IMR-90 (cell line): ENCODE results near the gene PPP1R12C. TPM values are rescaled to one million over a fixed set of nuclear protein-coding genes. Genes with fewer than 3 reads are reported as not detected.

Experiments used
- ATAC-seq: fragments of 200-7000 bp; cut with Tn5 transposase; 2 replicates; pipeline ENCODE4 v1.9.1; 2020; ENCODE audit warnings: low read depth, mild to moderate bottlenecking, moderate library complexity
- BruUV-seq: library from RNA; stranded (reverse); fragments of 400-500 nt; replicated peaks from 2 replicates; lab custom pipeline; 2021; lab: Mats Ljungman, UMichigan
- CTCF ChIA-PET: fragments of 300-600 bp; formaldehyde crosslinking; extraction: SDS; loops from one replicate; lab custom pipeline; 2021; ENCODE audit warnings: antibody characterized with exemption; lab: Yijun Ruan, JAX
- POLR2A ChIA-PET: fragments of 300-600 bp; sonication (Branson Sonifier 250); formaldehyde crosslinking; loops from one replicate; lab custom pipeline; 2022; ENCODE audit warnings: antibody characterized with exemption; ENCODE audit not compliant: unreplicated experiment; lab: Charles Lee
- DNase-seq: peaks from one replicate; pipeline ENCODE4 v3.0.0; 2013
- H2AFZ ChIP-seq: replicated peaks from 2 replicates; pipeline ENCODE3; 2013; ENCODE audit warnings: low read length, mild to moderate bottlenecking; ENCODE audit not compliant: poor library complexity
- H2AK5ac ChIP-seq: 2 replicates; pipeline ENCODE4 v1.6.1; 2013; ENCODE audit warnings: low read depth, low read length, inconsistent platforms
- H2AK9ac ChIP-seq: replicated peaks from 2 replicates; pipeline ENCODE3; 2013; ENCODE audit warnings: mild to moderate bottlenecking, low read depth, low read length, moderate library complexity; ENCODE audit not compliant: poor library complexity
- H2BK120ac ChIP-seq: 2 replicates; pipeline ENCODE4 v1.6.1; 2013; ENCODE audit warnings: low read depth, low read length, inconsistent platforms
- H2BK15ac ChIP-seq: 3 replicates; pipeline ENCODE4 v1.6.1; 2013; ENCODE audit warnings: low read depth, low read length, inconsistent platforms
- H2BK20ac ChIP-seq: 2 replicates; pipeline ENCODE4 v1.6.1; 2013; ENCODE audit warnings: low read depth, mild to moderate bottlenecking, inconsistent platforms, low read length, moderate library complexity
- H2BK5ac ChIP-seq: 2 replicates; pipeline ENCODE4 v1.6.1; 2013; ENCODE audit warnings: mild to moderate bottlenecking, low read depth, low read length, inconsistent platforms; ENCODE audit not compliant: poor library complexity, severe bottlenecking
- H3K14ac ChIP-seq: replicated peaks from 2 replicates; pipeline ENCODE4 v1.6.1; 2013; ENCODE audit warnings: low read depth, low read length, inconsistent platforms
- H3K18ac ChIP-seq: 2 replicates; pipeline ENCODE4 v1.6.1; 2013; ENCODE audit warnings: low read depth, low read length, control low read depth
- H3K23ac ChIP-seq: 2 replicates; pipeline ENCODE4 v1.6.1; 2013; ENCODE audit warnings: low read depth, low read length, inconsistent platforms
- H3K27ac ChIP-seq: 2 replicates; pipeline ENCODE4 v1.5.1; 2013; ENCODE audit warnings: mild to moderate bottlenecking, control low read depth, low read length; ENCODE audit not compliant: insufficient read depth
- H3K27me3 ChIP-seq: 2 replicates; pipeline ENCODE4 v1.6.1; 2013; ENCODE audit warnings: low read length; ENCODE audit not compliant: control insufficient read depth, insufficient read depth
- H3K36me3 ChIP-seq: 2 replicates; pipeline ENCODE4 v1.6.1; 2013; ENCODE audit warnings: low read length, mixed read lengths; ENCODE audit not compliant: control insufficient read depth, insufficient read depth
- H3K4ac ChIP-seq: 2 replicates; pipeline ENCODE4 v1.6.1; 2013; ENCODE audit warnings: low read depth, low read length, inconsistent platforms
- H3K4me1 ChIP-seq: 2 replicates; pipeline ENCODE4 v1.6.1; 2013; ENCODE audit warnings: low read length, mixed read lengths; ENCODE audit not compliant: control insufficient read depth, insufficient read depth
- H3K4me2 ChIP-seq: 2 replicates; pipeline ENCODE4 v1.6.1; 2013; ENCODE audit warnings: low read depth, mild to moderate bottlenecking, control low read depth, low read length, moderate library complexity
- H3K4me3 ChIP-seq: 2 replicates; pipeline ENCODE4 v1.5.1; 2013; ENCODE audit warnings: low read depth, mild to moderate bottlenecking, control low read depth, low read length, moderate library complexity; ENCODE audit not compliant: insufficient read depth
- H3K56ac ChIP-seq: 2 replicates; pipeline ENCODE4 v1.6.1; 2013; ENCODE audit warnings: low read length, inconsistent platforms; ENCODE audit not compliant: insufficient read depth; ENCODE audit errors: extremely low read depth
- H3K79me1 ChIP-seq, 2 experiments: 2 replicates each; pipeline ENCODE4 v1.6.1; 2013; ENCODE audit warnings: low read length in 2 of 2, inconsistent platforms in 1 of 2, low read depth in 1 of 2
- H3K9ac ChIP-seq: 2 replicates; pipeline ENCODE4 v1.6.1; 2013; ENCODE audit warnings: low read depth, low read length, control low read depth
- H3K9me1 ChIP-seq: 2 replicates; pipeline ENCODE4 v1.6.1; 2013; ENCODE audit warnings: low read length, inconsistent platforms; ENCODE audit not compliant: insufficient read depth
- H3K9me3 ChIP-seq: 2 replicates; pipeline ENCODE4 v1.6.1; 2013; ENCODE audit warnings: low read length; ENCODE audit not compliant: control insufficient read depth, insufficient read depth
- H4K20me1 ChIP-seq: 2 replicates; pipeline ENCODE4 v1.6.1; 2013; ENCODE audit warnings: low read length, inconsistent platforms; ENCODE audit not compliant: insufficient read depth
- H4K5ac ChIP-seq: 2 replicates; pipeline ENCODE4 v1.6.1; 2013; ENCODE audit warnings: mild to moderate bottlenecking, low read depth, low read length, control low read depth
- H4K8ac ChIP-seq, 2 experiments: 2 replicates each; pipeline ENCODE4 v1.6.1; 2013; ENCODE audit warnings: low read depth in 2 of 2, low read length in 2 of 2, control low read depth in 1 of 2, inconsistent platforms in 1 of 2
- H4K91ac ChIP-seq: 2 replicates; pipeline ENCODE4 v1.6.1; 2013; ENCODE audit warnings: low read depth, low read length, inconsistent platforms; ENCODE audit not compliant: insufficient read depth
- BHLHE40 ChIP-seq: fragments of 150-350 bp; IDR thresholded peaks from 2 replicates; pipeline ENCODE4 v1.6.1; 2016; ENCODE audit warnings: mild to moderate bottlenecking, low read depth, low read length
- CEBPB ChIP-seq: IDR thresholded peaks from 2 replicates; pipeline ENCODE4 v1.6.1; 2012; ENCODE audit warnings: low read depth, low read length, improper control_type of control experiment
- CHD1 ChIP-seq: IDR thresholded peaks from 2 replicates; pipeline ENCODE4 v1.6.1; 2012; ENCODE audit warnings: low read depth, low read length, improper control_type of control experiment
- FOS ChIP-seq: fragments of 150-350 bp; IDR thresholded peaks from 2 replicates; pipeline ENCODE4 v1.6.1; 2016; ENCODE audit warnings: low read depth, low read length
- MAFK ChIP-seq: IDR thresholded peaks from 2 replicates; pipeline ENCODE4 v1.6.1; 2012; ENCODE audit warnings: low read depth, low read length, improper control_type of control experiment
- MAZ ChIP-seq: IDR thresholded peaks from 2 replicates; pipeline ENCODE4 v1.6.1; 2012; ENCODE audit warnings: low read depth, mild to moderate bottlenecking, low read length, improper control_type of control experiment, moderate library complexity, borderline replicate concordance
- MXI1 ChIP-seq: IDR thresholded peaks from 2 replicates; pipeline ENCODE4 v1.6.1; 2012; ENCODE audit warnings: low read depth, mild to moderate bottlenecking, low read length, moderate library complexity, borderline replicate concordance
- POLR2A ChIP-seq: IDR thresholded peaks from 2 replicates; pipeline ENCODE4 v1.6.1; 2012; ENCODE audit warnings: mild to moderate bottlenecking, low read depth, low read length
- RAD21 ChIP-seq: IDR thresholded peaks from 2 replicates; pipeline ENCODE4 v1.6.1; 2012; ENCODE audit warnings: low read length, improper control_type of control experiment
- RCOR1 ChIP-seq: IDR thresholded peaks from 2 replicates; pipeline ENCODE4 v1.6.1; 2012; ENCODE audit warnings: mild to moderate bottlenecking, low read length, improper control_type of control experiment; ENCODE audit not compliant: insufficient replicate concordance
- RFX5 ChIP-seq: IDR thresholded peaks from 2 replicates; pipeline ENCODE4 v1.8.0; 2012; ENCODE audit warnings: low read depth, mild to moderate bottlenecking, low read length, moderate library complexity
- SMC3 ChIP-seq: fragments of 150-350 bp; IDR thresholded peaks from 2 replicates; pipeline ENCODE4 v1.6.1; 2016; ENCODE audit warnings: low read depth, mild to moderate bottlenecking, antibody characterized with exemption, low read length, moderate library complexity
- WGBS, 2 experiments: methylation state at CpG; one replicate each; pipeline versions ENCODE4 v1.1.5 to v1.1.7; 2013; ENCODE audit warnings: missing lambda C conversion rate in 2 of 2; ENCODE audit not compliant: insufficient read length in 1 of 2; ENCODE audit errors: extremely low coverage in 2 of 2; 5-methylcytosine and 5-hydroxymethylcytosine counted together
- dilution Hi-C: fragments of 300-500 bp; cut with HindIII; formaldehyde crosslinking; loops from one replicate; pipeline ENCODE4 v1.14.3; 2018; ENCODE audit warnings: low sequenced_read_pairs; ENCODE audit not compliant: unreplicated experiment
- in situ Hi-C: fragments of 300-500 bp; cut with MboI; formaldehyde crosslinking; loops from 3 replicates; pipeline ENCODE4 v1.14.3; 2019; ENCODE audit warnings: low sequenced_read_pairs, inconsistent platforms, mixed read lengths
- intact Hi-C: fragments of 100-400 bp; cut with micrococcal nuclease; formaldehyde crosslinking; loops from 2 replicates; pipeline ENCODE4 v1.10.0; 2022
- polyA plus RNA-seq, 3 experiments: library from polyadenylated mRNA; depleted of rRNA; stranded (reverse); fragments of >200 nt; gene quantifications; 2 replicates each; pipeline ENCODE4 v1.2.3, GENCODE V29; 2012; ENCODE audit warnings: low replicate concordance in 1 of 3
- total RNA-seq: library from RNA; depleted of rRNA; stranded (reverse); fragments of >200 nt; gene quantifications from 2 replicates; pipeline ENCODE4 v1.2.3, GENCODE V29; 2012
- TF ChIP-seq, protein P1 (sequence below): fragments of 150-350 bp; IDR thresholded peaks from 2 replicates; pipeline ENCODE4 v1.6.1; 2017; ENCODE audit warnings: mild to moderate bottlenecking, antibody characterized with exemption, low read length, low read depth
- TF ChIP-seq, protein P2 (sequence below): fragments of 150-350 bp; IDR thresholded peaks from 2 replicates; pipeline ENCODE4 v1.6.1; 2016; ENCODE audit warnings: low read depth, mild to moderate bottlenecking, low read length, moderate library complexity, borderline replicate concordance
- TF ChIP-seq, protein P3 (sequence below): conservative IDR thresholded peaks from 2 replicates; pipeline ENCODE4 v1.5.1; 2012; ENCODE audit warnings: mild to moderate bottlenecking, low read depth, low read length, improper control_type of control experiment

PPP1R12C gene
- total and polyA plus RNA-seq, 2 of the 4 experiments (the other 2 are of a cell fraction): 21.5 to 81.4 TPM

DNA sequence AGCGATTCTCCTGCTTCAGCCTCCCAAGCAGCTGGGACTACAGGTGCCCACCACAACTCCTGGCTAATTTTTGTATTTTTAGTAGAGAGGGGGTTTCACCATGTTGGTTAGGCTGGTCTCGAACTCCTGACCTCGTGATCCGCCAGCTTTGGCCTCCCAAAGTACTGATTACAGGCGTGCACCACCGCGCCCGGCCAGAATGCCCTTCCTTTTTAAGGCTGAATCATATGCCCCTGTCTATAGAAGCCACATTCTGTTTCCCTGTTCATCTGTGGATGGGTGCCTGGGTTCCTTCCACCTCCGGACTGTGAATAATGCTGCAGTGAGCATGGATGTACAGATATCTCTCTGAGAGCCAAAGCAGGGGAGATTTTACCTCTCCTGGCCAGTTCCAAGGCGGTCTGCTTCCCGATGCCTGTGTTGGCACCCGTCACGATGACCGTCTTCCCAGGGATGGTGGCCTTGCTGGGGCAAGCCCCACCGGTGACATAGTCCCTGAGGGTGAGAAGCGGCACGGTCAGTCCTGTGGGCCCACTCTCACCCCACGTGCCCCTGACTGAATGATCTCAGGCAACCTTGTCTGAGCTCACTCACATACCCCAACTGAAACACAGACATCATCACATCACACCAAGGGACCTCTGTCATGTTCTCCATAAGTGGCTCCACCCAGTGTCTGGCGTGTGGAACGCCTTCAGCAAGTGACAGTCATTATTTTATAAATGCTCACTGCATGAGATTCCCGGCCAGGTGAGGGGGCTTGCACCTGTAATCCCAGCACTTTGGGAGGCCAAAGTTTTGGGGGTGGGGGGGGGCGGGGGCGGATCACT, 58.4 kb downstream of the PPP1R12C start:
- CTCF ChIA-PET: no interaction called here
- H3K27ac ChIP-seq: no peak overlapping the region
- no peak overlapping the region for H3K4ac ChIP-seq
- H3K56ac ChIP-seq: no peak overlapping the region
- ATAC-seq: no peak
- H2BK120ac ChIP-seq: no peak overlapping the region
- no peak overlapping the region for H2AFZ ChIP-seq
- POLR2A ChIA-PET: no interaction called here
- intact Hi-C loops (no loop called here), dilution Hi-C loops (no loop called here), in situ Hi-C loops (no loop called here)
- 98% methylated on average over 12 of the region's 23 CpGs; no CpG with 5 or more reads in 1 of the 2 experiments for WGBS, 2 experiments
- H3K27me3 ChIP-seq: no peaks in the 10 kb centered on the region
- no peak overlapping the region for H3K23ac ChIP-seq
- no peak overlapping the region for H2BK20ac ChIP-seq
- no peak overlapping the region for H3K14ac ChIP-seq
- H3K9me3 ChIP-seq: no peaks in the 10 kb centered on the region
- no peak overlapping the region for H2AK5ac ChIP-seq
- no peak overlapping the region for H2AK9ac ChIP-seq
- no TSS peak for BruUV-seq
- H2BK15ac ChIP-seq: no peak overlapping the region
- 0 out of 2 replicates have a peak, but pooled peaks cover 2% of the 10 kb centered on the region for H3K4me1 ChIP-seq
- H3K4me3 ChIP-seq: no peak overlapping the region
- peaks cover 0 to 9% of the 10 kb centered on the region in 2 experiments; a peak in 2 of 4 replicates for H3K79me1 ChIP-seq
- no peak for DNase-seq
- no peaks in the 10 kb centered on the region; the same call in 1 of the 2 replicates for H4K20me1 ChIP-seq
- H3K4me2 ChIP-seq: no peak overlapping the region
- H4K8ac ChIP-seq: no peak overlapping the region
- no peak overlapping the region for H4K5ac ChIP-seq
- no peaks in the 10 kb centered on the region for H3K9me1 ChIP-seq
- no peak overlapping the region for H3K18ac ChIP-seq
- peaks cover 24% of the 10 kb centered on the region for H3K36me3 ChIP-seq
- no peak overlapping the region for H4K91ac ChIP-seq
- H2BK5ac ChIP-seq: no peak overlapping the region
- H3K9ac ChIP-seq: no peak overlapping the region
- no peak for TF ChIP-seq BHLHE40
- no peak for TF ChIP-seq MAFK
- TF ChIP-seq SMC3: no peak
- no peak for TF ChIP-seq RAD21
- TF ChIP-seq CHD1: no peak
- TF ChIP-seq, protein P1, sequence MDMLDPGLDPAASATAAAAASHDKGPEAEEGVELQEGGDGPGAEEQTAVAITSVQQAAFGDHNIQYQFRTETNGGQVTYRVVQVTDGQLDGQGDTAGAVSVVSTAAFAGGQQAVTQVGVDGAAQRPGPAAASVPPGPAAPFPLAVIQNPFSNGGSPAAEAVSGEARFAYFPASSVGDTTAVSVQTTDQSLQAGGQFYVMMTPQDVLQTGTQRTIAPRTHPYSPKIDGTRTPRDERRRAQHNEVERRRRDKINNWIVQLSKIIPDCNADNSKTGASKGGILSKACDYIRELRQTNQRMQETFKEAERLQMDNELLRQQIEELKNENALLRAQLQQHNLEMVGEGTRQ: no peak
- no peak for TF ChIP-seq RCOR1
- no peak for TF ChIP-seq MXI1
- TF ChIP-seq, protein P2, sequence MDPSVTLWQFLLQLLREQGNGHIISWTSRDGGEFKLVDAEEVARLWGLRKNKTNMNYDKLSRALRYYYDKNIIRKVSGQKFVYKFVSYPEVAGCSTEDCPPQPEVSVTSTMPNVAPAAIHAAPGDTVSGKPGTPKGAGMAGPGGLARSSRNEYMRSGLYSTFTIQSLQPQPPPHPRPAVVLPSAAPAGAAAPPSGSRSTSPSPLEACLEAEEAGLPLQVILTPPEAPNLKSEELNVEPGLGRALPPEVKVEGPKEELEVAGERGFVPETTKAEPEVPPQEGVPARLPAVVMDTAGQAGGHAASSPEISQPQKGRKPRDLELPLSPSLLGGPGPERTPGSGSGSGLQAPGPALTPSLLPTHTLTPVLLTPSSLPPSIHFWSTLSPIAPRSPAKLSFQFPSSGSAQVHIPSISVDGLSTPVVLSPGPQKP: no peak
- TF ChIP-seq MAZ: no peak
- TF ChIP-seq CEBPB: no peak
- TF ChIP-seq POLR2A: no peak
- TF ChIP-seq FOS: no peak
- TF ChIP-seq, protein P3, sequence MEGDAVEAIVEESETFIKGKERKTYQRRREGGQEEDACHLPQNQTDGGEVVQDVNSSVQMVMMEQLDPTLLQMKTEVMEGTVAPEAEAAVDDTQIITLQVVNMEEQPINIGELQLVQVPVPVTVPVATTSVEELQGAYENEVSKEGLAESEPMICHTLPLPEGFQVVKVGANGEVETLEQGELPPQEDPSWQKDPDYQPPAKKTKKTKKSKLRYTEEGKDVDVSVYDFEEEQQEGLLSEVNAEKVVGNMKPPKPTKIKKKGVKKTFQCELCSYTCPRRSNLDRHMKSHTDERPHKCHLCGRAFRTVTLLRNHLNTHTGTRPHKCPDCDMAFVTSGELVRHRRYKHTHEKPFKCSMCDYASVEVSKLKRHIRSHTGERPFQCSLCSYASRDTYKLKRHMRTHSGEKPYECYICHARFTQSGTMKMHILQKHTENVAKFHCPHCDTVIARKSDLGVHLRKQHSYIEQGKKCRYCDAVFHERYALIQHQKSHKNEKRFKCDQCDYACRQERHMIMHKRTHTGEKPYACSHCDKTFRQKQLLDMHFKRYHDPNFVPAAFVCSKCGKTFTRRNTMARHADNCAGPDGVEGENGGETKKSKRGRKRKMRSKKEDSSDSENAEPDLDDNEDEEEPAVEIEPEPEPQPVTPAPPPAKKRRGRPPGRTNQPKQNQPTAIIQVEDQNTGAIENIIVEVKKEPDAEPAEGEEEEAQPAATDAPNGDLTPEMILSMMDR: no peak
- TF ChIP-seq RFX5: no peak
